HEK293 (cell line): Measurements from ENCODE around the gene SLC35A4.

Source experiments
- CTCF ChIA-PET: fragments of 350-600 bp; formaldehyde crosslinking; extraction: SDS; loops from one replicate; lab custom pipeline; 2021; ENCODE audit warnings: antibody characterized with exemption; lab: Yijun Ruan, JAX
- POLR2A ChIA-PET: fragments of 300-600 bp; formaldehyde crosslinking; extraction: SDS; loops from one replicate; lab custom pipeline; 2020; ENCODE audit warnings: antibody characterized with exemption, inconsistent platforms; lab: Yijun Ruan, JAX
- H3K27ac ChIP-seq: fragments of 200-500 bp; sonication (Bioruptor generic); 2 replicates; pipeline ENCODE4 v1.5.1; 2014; ENCODE audit warnings: low read depth, low read length, control low read depth, inconsistent platforms; ENCODE audit errors: extremely low read depth
- H3K36me3 ChIP-seq, 2 experiments: fragments of 200-500 bp in 1 of 2; sonication (Bioruptor generic) in 1 of 2; 1 replicate in 1 of 2; 2 replicates in 1 of 2; pipeline ENCODE4 v1.5.1; 2014 to 2017; ENCODE audit warnings: inconsistent platforms in 2 of 2, low read length in 2 of 2; ENCODE audit not compliant: control insufficient read depth in 2 of 2, insufficient read depth in 1 of 2
- H3K4me1 ChIP-seq: fragments of 200-500 bp; sonication (Bioruptor generic); 2 replicates; pipeline ENCODE4 v1.5.1; 2014; ENCODE audit warnings: mild to moderate bottlenecking, low read length, inconsistent platforms; ENCODE audit not compliant: control insufficient read depth, insufficient read depth
- H3K4me3 ChIP-seq: 2 replicates; pipeline ENCODE4 v1.5.1; 2011; ENCODE audit warnings: low read depth, mild to moderate bottlenecking, control low read depth, low read length, moderate library complexity
- H3K9me3 ChIP-seq: fragments of 200-500 bp; sonication (Bioruptor generic); 2 replicates; pipeline ENCODE4 v1.5.1; 2014; ENCODE audit warnings: low read depth, low read length, inconsistent platforms; ENCODE audit not compliant: control insufficient read depth, insufficient read depth
- KLF16 ChIP-seq: fragments of 450-650 bp; formaldehyde crosslinking; IDR thresholded peaks from 2 replicates; pipeline ENCODE4 v1.5.1; 2017; ENCODE audit warnings: missing biosample characterization, missing genetic modification characterization
- PRDM1 ChIP-seq: fragments of 450-650 bp; formaldehyde crosslinking; IDR thresholded peaks from 2 replicates; pipeline ENCODE4; 2016; ENCODE audit warnings: missing biosample characterization, missing genetic modification characterization
- ZBTB8A ChIP-seq: fragments of 450-650 bp; formaldehyde crosslinking; IDR thresholded peaks from 2 replicates; pipeline ENCODE4 v1.5.1; 2016; ENCODE audit warnings: missing biosample characterization, missing genetic modification characterization
- ZNF19 ChIP-seq: fragments of 450-650 bp; formaldehyde crosslinking; IDR thresholded peaks from 2 replicates; pipeline ENCODE4; 2016; ENCODE audit warnings: missing biosample characterization, missing genetic modification characterization, low read depth
- ZNF2 ChIP-seq: fragments of 450-650 bp; formaldehyde crosslinking; IDR thresholded peaks from 2 replicates; pipeline ENCODE4 v1.5.1; 2016; ENCODE audit warnings: missing biosample characterization, missing genetic modification characterization
- ZNF350 ChIP-seq: fragments of 450-650 bp; formaldehyde crosslinking; IDR thresholded peaks from 2 replicates; pipeline ENCODE4 v1.5.0; 2017; ENCODE audit warnings: missing biosample characterization, mild to moderate bottlenecking, missing genetic modification characterization
- ZNF391 ChIP-seq: fragments of 450-650 bp; formaldehyde crosslinking; IDR thresholded peaks from 2 replicates; pipeline ENCODE4 v1.5.1; 2016; ENCODE audit warnings: low read depth, missing biosample characterization, missing genetic modification characterization, borderline replicate concordance
- ZNF558 ChIP-seq: fragments of 450-650 bp; formaldehyde crosslinking; IDR thresholded peaks from 2 replicates; pipeline ENCODE4 v1.5.1; 2016; ENCODE audit warnings: missing biosample characterization, missing genetic modification characterization
- TF ChIP-seq, protein P1 (sequence below): fragments of 450-650 bp; formaldehyde crosslinking; IDR thresholded peaks from 2 replicates; pipeline ENCODE4 v1.5.1; 2016; ENCODE audit warnings: missing biosample characterization, missing genetic modification characterization
- TF ChIP-seq, protein P2 (sequence below): fragments of 450-650 bp; formaldehyde crosslinking; IDR thresholded peaks from 2 replicates; pipeline ENCODE4 v1.5.1; 2017; ENCODE audit warnings: missing biosample characterization, missing genetic modification characterization
- TF ChIP-seq, protein P3 (sequence below): fragments of 450-650 bp; formaldehyde crosslinking; IDR thresholded peaks from 2 replicates; pipeline ENCODE4 v1.5.1; 2016; ENCODE audit warnings: missing biosample characterization, missing genetic modification characterization
- TF ChIP-seq, protein P4 (sequence below): fragments of 450-650 bp; formaldehyde crosslinking; IDR thresholded peaks from 2 replicates; pipeline ENCODE4 v1.5.1; 2016; ENCODE audit warnings: missing biosample characterization, missing genetic modification characterization
- TF ChIP-seq, protein P5 (sequence below): IDR thresholded peaks from 2 replicates; pipeline ENCODE4 v1.6.1; 2011; ENCODE audit warnings: mild to moderate bottlenecking, low read depth, low read length, borderline replicate concordance
- TF ChIP-seq, protein P6 (sequence below): fragments of 450-650 bp; formaldehyde crosslinking; IDR thresholded peaks from 2 replicates; pipeline ENCODE4 v1.5.1; 2016; ENCODE audit warnings: missing biosample characterization, missing genetic modification characterization, low read depth

SLC35A4 gene

DNA sequence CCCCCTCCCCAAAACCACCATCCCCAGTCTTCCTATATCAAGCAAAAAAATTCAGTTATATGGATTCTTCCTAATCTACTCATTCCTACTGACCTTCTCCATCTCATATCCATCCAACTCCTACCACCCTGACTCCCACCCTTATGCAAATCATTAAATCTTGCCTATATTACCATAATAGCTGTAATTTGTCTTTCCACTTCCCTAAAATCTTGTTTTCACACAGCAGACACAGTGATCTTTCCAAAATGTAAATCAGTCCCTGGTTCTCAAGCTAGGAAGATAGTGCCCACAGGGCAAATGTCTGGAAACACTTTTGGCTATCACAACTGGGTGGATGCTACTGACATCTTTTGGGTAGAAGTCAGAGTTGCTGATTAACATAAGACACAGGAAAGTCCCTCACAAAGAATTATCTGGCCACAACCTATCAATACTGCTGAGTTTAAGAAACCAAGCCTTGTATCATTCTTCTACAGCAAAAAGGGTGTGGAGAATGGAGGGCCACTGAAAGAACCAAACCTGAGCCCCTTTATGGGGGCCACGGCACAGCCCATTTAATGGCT, 8.8 kb upstream of the SLC35A4 start:
- ChIA-PET CTCF (interaction anchor here (0.8 to 2.9 kb wide), 2 partner anchors 80 to 182 kb away, joined by 5 to 11 read pairs; no protein-coding TSS in a partner anchor), POLR2A (interaction anchor here (1.1 to 1.2 kb wide), 2 partner anchors 8 to 155 kb away, joined by 3 to 4 read pairs; partner anchors contain the start of gene APBB3)
- Histone ChIP-seq H3K36me3 (peaks cover 0 to 58% of the 10 kb centered on the region in 2 experiments; a peak in 2 of 3 replicates), H3K9me3 (no peaks in the 10 kb centered on the region), H3K4me3 (peak overlapping the region; percentile 90), H3K27ac (no peak overlapping the region), H3K4me1 (0 out of 2 replicates have a peak, but pooled peaks cover 4% of the 10 kb centered on the region)
- TF ChIP-seq ZBTB8A (tag by site-specific recombination), result no peak
- TF ChIP-seq, protein P1, sequence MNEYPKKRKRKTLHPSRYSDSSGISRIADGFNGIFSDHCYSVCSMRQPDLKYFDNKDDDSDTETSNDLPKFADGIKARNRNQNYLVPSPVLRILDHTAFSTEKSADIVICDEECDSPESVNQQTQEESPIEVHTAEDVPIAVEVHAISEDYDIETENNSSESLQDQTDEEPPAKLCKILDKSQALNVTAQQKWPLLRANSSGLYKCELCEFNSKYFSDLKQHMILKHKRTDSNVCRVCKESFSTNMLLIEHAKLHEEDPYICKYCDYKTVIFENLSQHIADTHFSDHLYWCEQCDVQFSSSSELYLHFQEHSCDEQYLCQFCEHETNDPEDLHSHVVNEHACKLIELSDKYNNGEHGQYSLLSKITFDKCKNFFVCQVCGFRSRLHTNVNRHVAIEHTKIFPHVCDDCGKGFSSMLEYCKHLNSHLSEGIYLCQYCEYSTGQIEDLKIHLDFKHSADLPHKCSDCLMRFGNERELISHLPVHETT (tag by site-specific recombination), result no peak

DNA sequence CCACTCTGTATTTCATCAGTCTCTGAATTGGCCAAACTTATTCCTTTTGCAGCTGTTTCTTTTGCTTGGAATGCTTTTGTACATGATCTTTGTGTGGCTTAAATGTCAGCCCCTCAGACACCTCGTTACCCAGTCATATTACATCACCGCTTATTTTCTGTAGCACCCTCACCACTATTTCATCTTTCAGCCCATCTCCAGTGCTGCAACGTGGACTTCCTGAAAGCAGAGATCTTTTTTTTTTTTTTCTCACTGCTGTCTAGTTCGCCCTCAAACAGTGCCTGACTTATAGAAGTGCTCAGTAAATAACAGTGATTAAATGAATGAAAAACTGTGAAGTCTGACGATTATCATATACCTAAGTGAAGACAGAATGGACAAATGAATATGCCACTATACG, 8.2 kb upstream of the SLC35A4 start:
- POLR2A ChIA-PET, result interaction anchor here (1.1 to 2.2 kb wide), 8 partner anchors 9 to 155 kb away, joined by 3 to 19 read pairs (median 8); partner anchors contain the start of genes ANKHD1, CD14, EIF4EBP3 and IK
- peak overlapping the region; percentile 90 for H3K4me3 ChIP-seq
- CTCF ChIA-PET, result interaction anchor here (2.9 kb wide), 1 partner anchor 79 kb away, joined by 11 read pairs; no protein-coding TSS in a partner anchor

DNA sequence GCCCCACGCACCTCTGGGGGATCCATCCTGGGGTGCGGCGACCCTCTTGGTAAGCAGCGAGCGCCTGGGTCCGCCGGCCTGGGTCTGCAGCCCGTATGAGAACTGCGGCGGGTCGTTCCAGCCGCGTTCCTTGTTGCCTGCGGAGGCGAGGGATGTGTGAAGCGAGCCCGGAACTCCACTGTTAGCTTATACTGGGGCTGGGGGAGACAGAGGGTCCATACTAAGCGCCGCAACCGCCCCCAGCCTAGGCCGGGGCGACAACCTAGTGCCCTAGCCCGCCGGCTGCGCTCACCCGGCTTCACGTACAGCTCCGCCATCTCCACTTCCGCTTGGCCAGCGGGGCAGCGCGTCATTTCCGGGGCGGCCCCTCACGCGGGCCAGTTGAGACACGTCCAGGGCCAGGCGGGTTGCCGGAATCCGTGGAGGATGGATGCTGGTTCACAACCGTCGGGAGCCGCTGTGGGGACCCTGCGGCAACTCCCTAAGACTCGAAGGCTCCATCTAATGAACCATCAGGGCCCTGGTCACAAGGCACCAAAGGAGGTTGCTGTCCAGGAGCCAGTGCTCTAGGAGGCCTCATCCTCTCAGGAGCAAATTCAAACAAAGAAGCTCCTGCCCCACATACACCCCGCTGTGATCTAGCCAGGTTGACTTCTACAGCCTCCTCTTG, 7.4 kb upstream of the SLC35A4 start, which contains the start of gene SRA1:
TSS of gene SRA1 (minus strand) at position 338 of the 670 bp plus-strand sequence. CDS start at position 317, 21 bp downstream.
- Histone ChIP-seq H3K9me3 (no peaks in the 10 kb centered on the region), H3K4me3 (peak within 1 kb of the TSS; percentile 90), H3K27ac (peak within 1 kb of the TSS; percentile 71), H3K36me3 (peaks cover 0 to 58% of the 10 kb centered on the region in 2 experiments; a peak in 2 of 3 replicates), H3K4me1 (0 out of 2 replicates have a peak, but pooled peaks cover 4% of the 10 kb centered on the region)
- ChIA-PET CTCF (interaction anchor here (0.7 to 2.9 kb wide), 3 partner anchors 78 to 312 kb away, joined by 3 to 11 read pairs (median 3); no protein-coding TSS in a partner anchor), POLR2A (interaction anchor here (0.6 to 2.2 kb wide), 16 partner anchors 9 to 211 kb away, joined by 3 to 19 read pairs (median 6); partner anchors contain the start of genes ANKHD1, CD14, EIF4EBP3 and HARS1)
- TF ChIP-seq, protein P2, sequence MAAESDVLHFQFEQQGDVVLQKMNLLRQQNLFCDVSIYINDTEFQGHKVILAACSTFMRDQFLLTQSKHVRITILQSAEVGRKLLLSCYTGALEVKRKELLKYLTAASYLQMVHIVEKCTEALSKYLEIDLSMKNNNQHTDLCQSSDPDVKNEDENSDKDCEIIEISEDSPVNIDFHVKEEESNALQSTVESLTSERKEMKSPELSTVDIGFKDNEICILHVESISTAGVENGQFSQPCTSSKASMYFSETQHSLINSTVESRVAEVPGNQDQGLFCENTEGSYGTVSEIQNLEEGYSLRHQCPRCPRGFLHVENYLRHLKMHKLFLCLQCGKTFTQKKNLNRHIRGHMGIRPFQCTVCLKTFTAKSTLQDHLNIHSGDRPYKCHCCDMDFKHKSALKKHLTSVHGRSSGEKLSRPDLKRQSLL (tag by site-specific recombination), result no peak; the same call in 1 of the 2 replicates
- TF ChIP-seq PRDM1 (tag by site-specific recombination), result no peak
- TF ChIP-seq, protein P3, sequence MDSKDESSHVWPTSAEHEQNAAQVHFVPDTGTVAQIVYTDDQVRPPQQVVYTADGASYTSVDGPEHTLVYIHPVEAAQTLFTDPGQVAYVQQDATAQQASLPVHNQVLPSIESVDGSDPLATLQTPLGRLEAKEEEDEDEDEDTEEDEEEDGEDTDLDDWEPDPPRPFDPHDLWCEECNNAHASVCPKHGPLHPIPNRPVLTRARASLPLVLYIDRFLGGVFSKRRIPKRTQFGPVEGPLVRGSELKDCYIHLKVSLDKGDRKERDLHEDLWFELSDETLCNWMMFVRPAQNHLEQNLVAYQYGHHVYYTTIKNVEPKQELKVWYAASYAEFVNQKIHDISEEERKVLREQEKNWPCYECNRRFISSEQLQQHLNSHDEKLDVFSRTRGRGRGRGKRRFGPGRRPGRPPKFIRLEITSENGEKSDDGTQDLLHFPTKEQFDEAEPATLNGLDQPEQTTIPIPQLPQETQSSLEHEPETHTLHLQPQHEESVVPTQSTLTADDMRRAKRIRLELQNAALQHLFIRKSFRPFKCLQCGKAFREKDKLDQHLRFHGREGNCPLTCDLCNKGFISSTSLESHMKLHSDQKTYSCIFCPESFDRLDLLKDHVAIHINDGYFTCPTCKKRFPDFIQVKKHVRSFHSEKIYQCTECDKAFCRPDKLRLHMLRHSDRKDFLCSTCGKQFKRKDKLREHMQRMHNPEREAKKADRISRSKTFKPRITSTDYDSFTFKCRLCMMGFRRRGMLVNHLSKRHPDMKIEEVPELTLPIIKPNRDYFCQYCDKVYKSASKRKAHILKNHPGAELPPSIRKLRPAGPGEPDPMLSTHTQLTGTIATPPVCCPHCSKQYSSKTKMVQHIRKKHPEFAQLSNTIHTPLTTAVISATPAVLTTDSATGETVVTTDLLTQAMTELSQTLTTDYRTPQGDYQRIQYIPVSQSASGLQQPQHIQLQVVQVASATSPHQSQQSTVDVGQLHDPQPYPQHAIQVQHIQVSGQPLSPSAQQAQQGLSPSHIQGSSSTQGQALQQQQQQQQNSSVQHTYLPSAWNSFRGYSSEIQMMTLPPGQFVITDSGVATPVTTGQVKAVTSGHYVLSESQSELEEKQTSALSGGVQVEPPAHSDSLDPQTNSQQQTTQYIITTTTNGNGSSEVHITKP (tag by site-specific recombination), result peak; percentile 39; the same call in 1 of the 2 replicates
- no peak for TF ChIP-seq ZNF558 (tag by site-specific recombination)
- TF ChIP-seq ZNF350, result no peak
- peak; percentile 73 for TF ChIP-seq ZNF2 (tag by site-specific recombination)
- TF ChIP-seq, protein P4, sequence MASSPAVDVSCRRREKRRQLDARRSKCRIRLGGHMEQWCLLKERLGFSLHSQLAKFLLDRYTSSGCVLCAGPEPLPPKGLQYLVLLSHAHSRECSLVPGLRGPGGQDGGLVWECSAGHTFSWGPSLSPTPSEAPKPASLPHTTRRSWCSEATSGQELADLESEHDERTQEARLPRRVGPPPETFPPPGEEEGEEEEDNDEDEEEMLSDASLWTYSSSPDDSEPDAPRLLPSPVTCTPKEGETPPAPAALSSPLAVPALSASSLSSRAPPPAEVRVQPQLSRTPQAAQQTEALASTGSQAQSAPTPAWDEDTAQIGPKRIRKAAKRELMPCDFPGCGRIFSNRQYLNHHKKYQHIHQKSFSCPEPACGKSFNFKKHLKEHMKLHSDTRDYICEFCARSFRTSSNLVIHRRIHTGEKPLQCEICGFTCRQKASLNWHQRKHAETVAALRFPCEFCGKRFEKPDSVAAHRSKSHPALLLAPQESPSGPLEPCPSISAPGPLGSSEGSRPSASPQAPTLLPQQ, result peak; percentile 74; the same call in 1 of the 2 replicates
- peak; percentile 75; the same call in 1 of the 2 replicates for TF ChIP-seq KLF16 (tag by site-specific recombination)
- TF ChIP-seq, protein P5, sequence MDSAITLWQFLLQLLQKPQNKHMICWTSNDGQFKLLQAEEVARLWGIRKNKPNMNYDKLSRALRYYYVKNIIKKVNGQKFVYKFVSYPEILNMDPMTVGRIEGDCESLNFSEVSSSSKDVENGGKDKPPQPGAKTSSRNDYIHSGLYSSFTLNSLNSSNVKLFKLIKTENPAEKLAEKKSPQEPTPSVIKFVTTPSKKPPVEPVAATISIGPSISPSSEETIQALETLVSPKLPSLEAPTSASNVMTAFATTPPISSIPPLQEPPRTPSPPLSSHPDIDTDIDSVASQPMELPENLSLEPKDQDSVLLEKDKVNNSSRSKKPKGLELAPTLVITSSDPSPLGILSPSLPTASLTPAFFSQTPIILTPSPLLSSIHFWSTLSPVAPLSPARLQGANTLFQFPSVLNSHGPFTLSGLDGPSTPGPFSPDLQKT, result no peak; the same call in 1 of the 2 replicates

More for the DNA sequence above, 8.2 kb upstream of the SLC35A4 start:
- Histone ChIP-seq H3K36me3 (peaks cover 0 to 58% of the 10 kb centered on the region in 2 experiments; a peak in 2 of 3 replicates), H3K27ac (no peak overlapping the region), H3K9me3 (no peaks in the 10 kb centered on the region), H3K4me1 (0 out of 2 replicates have a peak, but pooled peaks cover 4% of the 10 kb centered on the region)
- TF ChIP-seq, protein P6, sequence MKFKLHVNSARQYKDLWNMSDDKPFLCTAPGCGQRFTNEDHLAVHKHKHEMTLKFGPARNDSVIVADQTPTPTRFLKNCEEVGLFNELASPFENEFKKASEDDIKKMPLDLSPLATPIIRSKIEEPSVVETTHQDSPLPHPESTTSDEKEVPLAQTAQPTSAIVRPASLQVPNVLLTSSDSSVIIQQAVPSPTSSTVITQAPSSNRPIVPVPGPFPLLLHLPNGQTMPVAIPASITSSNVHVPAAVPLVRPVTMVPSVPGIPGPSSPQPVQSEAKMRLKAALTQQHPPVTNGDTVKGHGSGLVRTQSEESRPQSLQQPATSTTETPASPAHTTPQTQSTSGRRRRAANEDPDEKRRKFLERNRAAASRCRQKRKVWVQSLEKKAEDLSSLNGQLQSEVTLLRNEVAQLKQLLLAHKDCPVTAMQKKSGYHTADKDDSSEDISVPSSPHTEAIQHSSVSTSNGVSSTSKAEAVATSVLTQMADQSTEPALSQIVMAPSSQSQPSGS, result 0 out of 2 replicates have a peak, but pooled peaks have one; percentile 38
- 0 out of 2 replicates have a peak, but pooled peaks have one; percentile 23 for TF ChIP-seq ZNF391 (tag by site-specific recombination)
- no peak for TF ChIP-seq ZNF19 (tag by site-specific recombination)
